Ishikawa (cell line): ENCODE results near the gene GALNT6.

Source experiments
- CEBPB ChIP-seq: IDR thresholded peaks from 2 replicates; pipeline ENCODE4 v1.6.1; 2012
- FOXM1 ChIP-seq: IDR thresholded peaks from 2 replicates; pipeline ENCODE4 v1.6.1; 2012; ENCODE audit warnings: low read depth, borderline replicate concordance
- NFIC ChIP-seq: IDR thresholded peaks from 2 replicates; pipeline ENCODE4 v1.6.1; 2012
- RAD21 ChIP-seq: IDR thresholded peaks from 2 replicates; pipeline ENCODE4 v1.6.1; 2012; ENCODE audit warnings: low read depth
- TAF1 ChIP-seq: IDR thresholded peaks from 2 replicates; pipeline ENCODE4 v1.6.1; 2012; ENCODE audit warnings: low read depth, mild to moderate bottlenecking
- TCF12 ChIP-seq: IDR thresholded peaks from 2 replicates; pipeline ENCODE4 v1.6.1; 2012; ENCODE audit warnings: low read depth
- TEAD4 ChIP-seq: IDR thresholded peaks from 2 replicates; pipeline ENCODE4 v1.6.1; 2012
- YY1 ChIP-seq: IDR thresholded peaks from 2 replicates; pipeline ENCODE4 v1.6.1; 2012; ENCODE audit warnings: low read depth
- ZBTB7A ChIP-seq: IDR thresholded peaks from 2 replicates; pipeline ENCODE4 v1.6.1; 2012; ENCODE audit warnings: low read depth
- TF ChIP-seq, protein P1 (sequence below): IDR thresholded peaks from 2 replicates; pipeline ENCODE4 v1.6.1; 2012; ENCODE audit warnings: low read depth, mild to moderate bottlenecking
- TF ChIP-seq, protein P2 (sequence below): IDR thresholded peaks from 2 replicates; pipeline ENCODE4 v1.6.1; 2012
- TF ChIP-seq, protein P3 (sequence below): IDR thresholded peaks from 2 replicates; pipeline ENCODE4 v1.6.1; 2012

DNA sequence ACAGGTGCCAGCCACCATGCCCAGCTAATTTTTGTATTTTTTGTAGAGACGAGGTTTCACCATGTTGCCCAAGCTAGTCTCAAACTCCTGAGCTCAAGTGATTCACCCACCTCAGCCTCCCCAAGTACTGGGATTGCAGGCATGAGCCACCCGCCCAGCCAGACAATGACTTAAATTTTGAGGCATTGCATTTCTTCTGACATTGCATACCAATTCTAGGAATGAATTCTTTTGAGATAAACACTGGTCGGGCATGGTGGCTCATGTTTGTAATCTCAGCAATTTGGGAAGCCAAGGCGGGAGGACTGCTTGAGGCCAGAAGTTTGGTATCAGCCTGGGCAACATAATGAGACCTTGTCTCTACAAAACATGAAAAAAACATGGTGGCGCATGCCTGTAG, 42.2 kb downstream of the GALNT6 start:
- TF ChIP-seq TEAD4 (no peak), ZBTB7A (no peak), CEBPB (no peak), TAF1 (no peak), RAD21 (no peak), TCF12 (no peak), FOXM1 (no peak), NFIC (no peak), YY1 (no peak)
- TF ChIP-seq, protein P1, sequence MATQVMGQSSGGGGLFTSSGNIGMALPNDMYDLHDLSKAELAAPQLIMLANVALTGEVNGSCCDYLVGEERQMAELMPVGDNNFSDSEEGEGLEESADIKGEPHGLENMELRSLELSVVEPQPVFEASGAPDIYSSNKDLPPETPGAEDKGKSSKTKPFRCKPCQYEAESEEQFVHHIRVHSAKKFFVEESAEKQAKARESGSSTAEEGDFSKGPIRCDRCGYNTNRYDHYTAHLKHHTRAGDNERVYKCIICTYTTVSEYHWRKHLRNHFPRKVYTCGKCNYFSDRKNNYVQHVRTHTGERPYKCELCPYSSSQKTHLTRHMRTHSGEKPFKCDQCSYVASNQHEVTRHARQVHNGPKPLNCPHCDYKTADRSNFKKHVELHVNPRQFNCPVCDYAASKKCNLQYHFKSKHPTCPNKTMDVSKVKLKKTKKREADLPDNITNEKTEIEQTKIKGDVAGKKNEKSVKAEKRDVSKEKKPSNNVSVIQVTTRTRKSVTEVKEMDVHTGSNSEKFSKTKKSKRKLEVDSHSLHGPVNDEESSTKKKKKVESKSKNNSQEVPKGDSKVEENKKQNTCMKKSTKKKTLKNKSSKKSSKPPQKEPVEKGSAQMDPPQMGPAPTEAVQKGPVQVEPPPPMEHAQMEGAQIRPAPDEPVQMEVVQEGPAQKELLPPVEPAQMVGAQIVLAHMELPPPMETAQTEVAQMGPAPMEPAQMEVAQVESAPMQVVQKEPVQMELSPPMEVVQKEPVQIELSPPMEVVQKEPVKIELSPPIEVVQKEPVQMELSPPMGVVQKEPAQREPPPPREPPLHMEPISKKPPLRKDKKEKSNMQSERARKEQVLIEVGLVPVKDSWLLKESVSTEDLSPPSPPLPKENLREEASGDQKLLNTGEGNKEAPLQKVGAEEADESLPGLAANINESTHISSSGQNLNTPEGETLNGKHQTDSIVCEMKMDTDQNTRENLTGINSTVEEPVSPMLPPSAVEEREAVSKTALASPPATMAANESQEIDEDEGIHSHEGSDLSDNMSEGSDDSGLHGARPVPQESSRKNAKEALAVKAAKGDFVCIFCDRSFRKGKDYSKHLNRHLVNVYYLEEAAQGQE, result no peak
- TF ChIP-seq, protein P2, sequence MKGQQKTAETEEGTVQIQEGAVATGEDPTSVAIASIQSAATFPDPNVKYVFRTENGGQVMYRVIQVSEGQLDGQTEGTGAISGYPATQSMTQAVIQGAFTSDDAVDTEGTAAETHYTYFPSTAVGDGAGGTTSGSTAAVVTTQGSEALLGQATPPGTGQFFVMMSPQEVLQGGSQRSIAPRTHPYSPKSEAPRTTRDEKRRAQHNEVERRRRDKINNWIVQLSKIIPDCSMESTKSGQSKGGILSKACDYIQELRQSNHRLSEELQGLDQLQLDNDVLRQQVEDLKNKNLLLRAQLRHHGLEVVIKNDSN, result no peak
- TF ChIP-seq, protein P3, sequence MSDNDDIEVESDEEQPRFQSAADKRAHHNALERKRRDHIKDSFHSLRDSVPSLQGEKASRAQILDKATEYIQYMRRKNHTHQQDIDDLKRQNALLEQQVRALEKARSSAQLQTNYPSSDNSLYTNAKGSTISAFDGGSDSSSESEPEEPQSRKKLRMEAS, result no peak
